ENCODE data around the gene VWA8. TPM values are rescaled to one million over a fixed set of nuclear protein-coding genes. Genes with fewer than 3 reads are reported as not detected.
A peak's percentile ranks its signal among the peaks of the same experiment; 100 is the strongest.
"Not testable (repeated sequence)": the region's sequence is repeated elsewhere in the genome, so short reads cannot be mapped to it uniquely, and the experiment has no call there.

The VWA8 gene
- total RNA-seq, 6 experiments from 2014 or later, result 11.3 to 14.7 (median 13.8) TPM

- Mint-ChIP-seq H3K27ac (no peak overlapping the region), H3K27me3 (ENCODE audit: insufficient read depth) (no peaks in the 10 kb centered on the region), H3K9me3 (no peaks in the 10 kb centered on the region), H3K4me3 (no peak overlapping the region), H3K4me1 (ENCODE audit: low read depth) (peaks cover 15% of the 10 kb centered on the region), H3K36me3 (ENCODE audit: low read depth) (peaks cover 36% of the 10 kb centered on the region)
- no peak for DNase-seq
- no peak for TF ChIP-seq CTCF (IDR thresholded peaks at IDR 0.05)
Observed at GRCh38 chr13:41880966-41881365, 79.9 kb downstream of the VWA8 start.

- DNase-seq, result no peak
- TF ChIP-seq CTCF (IDR thresholded peaks at IDR 0.05), result no peak
- H3K4me1 Mint-ChIP-seq (ENCODE audit: low read depth), result peaks cover 3% of the 10 kb centered on the region
- peaks cover 6% of the 10 kb centered on the region; the same call in 1 of the 2 replicates for H3K36me3 Mint-ChIP-seq (ENCODE audit: low read depth)
- H3K9me3 Mint-ChIP-seq, result no peaks in the 10 kb centered on the region
- no peaks in the 10 kb centered on the region; the same call in none of the 2 replicates for H3K27me3 Mint-ChIP-seq (ENCODE audit: insufficient read depth)
- no peak overlapping the region for H3K4me3 Mint-ChIP-seq
- no peak overlapping the region for H3K27ac Mint-ChIP-seq
Observed at GRCh38 chr13:41864658-41865057, 96.3 kb downstream of the VWA8 start.

- not testable (repeated sequence) for H3K27me3 Mint-ChIP-seq (ENCODE audit: insufficient read depth); H3K9me3 Mint-ChIP-seq; H3K4me3 Mint-ChIP-seq; H3K27ac Mint-ChIP-seq; DNase-seq; H3K36me3 Mint-ChIP-seq (ENCODE audit: low read depth)
- peaks cover 14% of the 10 kb centered on the region for H3K4me1 Mint-ChIP-seq (ENCODE audit: low read depth)
Observed at GRCh38 chr13:41862659-41863058, 98.2 kb downstream of the VWA8 start.

GRCh38 chr13:41859565-41859964 lies 101.3 kb downstream of the VWA8 start:
- no peaks in the 10 kb centered on the region for H3K9me3 Mint-ChIP-seq
- H3K27me3 Mint-ChIP-seq (ENCODE audit: insufficient read depth), result no peaks in the 10 kb centered on the region
- peak; percentile 12 for DNase-seq
- H3K27ac Mint-ChIP-seq, result no peak overlapping the region
- no peak overlapping the region for H3K4me3 Mint-ChIP-seq
- H3K4me1 Mint-ChIP-seq (ENCODE audit: low read depth), result peaks cover 20% of the 10 kb centered on the region
- TF ChIP-seq CTCF (IDR thresholded peaks at IDR 0.05), result no peak
- H3K36me3 Mint-ChIP-seq (ENCODE audit: low read depth), result peaks cover 6% of the 10 kb centered on the region; the same call in 1 of the 2 replicates

GRCh38 chr13:41858780-41859179 lies 102.1 kb downstream of the VWA8 start:
- TF ChIP-seq CTCF (IDR thresholded peaks at IDR 0.05), result no peak
- no peak overlapping the region; the same call in 1 of the 2 replicates for H3K27ac Mint-ChIP-seq
- H3K27me3 Mint-ChIP-seq (ENCODE audit: insufficient read depth), result no peaks in the 10 kb centered on the region
- H3K36me3 Mint-ChIP-seq (ENCODE audit: low read depth), result peaks cover 8% of the 10 kb centered on the region
- H3K4me1 Mint-ChIP-seq (ENCODE audit: low read depth), result peaks cover 21% of the 10 kb centered on the region
- H3K4me3 Mint-ChIP-seq, result no peak overlapping the region
- no peaks in the 10 kb centered on the region for H3K9me3 Mint-ChIP-seq
- DNase-seq, result no peak

- peaks cover 19% of the 10 kb centered on the region for H3K4me1 Mint-ChIP-seq (ENCODE audit: low read depth)
- no peaks in the 10 kb centered on the region for H3K27me3 Mint-ChIP-seq (ENCODE audit: insufficient read depth)
- no peaks in the 10 kb centered on the region for H3K9me3 Mint-ChIP-seq
- DNase-seq, result no peak
- TF ChIP-seq CTCF (IDR thresholded peaks at IDR 0.05), result no peak
- H3K36me3 Mint-ChIP-seq (ENCODE audit: low read depth), result peaks cover 18% of the 10 kb centered on the region
- H3K27ac Mint-ChIP-seq, result no peak overlapping the region
- H3K4me3 Mint-ChIP-seq, result no peak overlapping the region
Observed at GRCh38 chr13:41854758-41855157, 106.2 kb downstream of the VWA8 start.
